ENCODE results near the gene STRA6. TPM values are rescaled to one million over a fixed set of nuclear protein-coding genes. Genes with fewer than 3 reads are reported as not detected.

The STRA6 gene
- total RNA-seq, 1 experiment from 2014 or later: 0.54 TPM

- no peaks in the 10 kb centered on the region for H3K9me3 ChIP-seq (ENCODE audit: control insufficient read depth in 1 of 2, insufficient read depth in 1 of 2, low read depth in 1 of 2, low read length in 2 of 2)
- no TSS peak for BruUV-seq (replicated peaks)
- peaks cover 13% of the 10 kb centered on the region; the same call in 1 of the 2 replicates for H3K27me3 ChIP-seq (ENCODE audit: insufficient read depth, low read length)
- intact Hi-C loops (cut with micrococcal nuclease): no loop called here
- RAD21 ChIA-PET (ENCODE audit: low non-redundant PET in 1 of 2, low total read pairs in 2 of 2, uncharacterized antibody in 2 of 2, unreplicated experiment in 2 of 2): no interaction called here
- H3K79me2 ChIP-seq (ENCODE audit: insufficient read depth, low read length): no peaks in the 10 kb centered on the region
- no peak overlapping the region for H3K27ac ChIP-seq (ENCODE audit: low read depth, low read length)
- H3K4me3 ChIP-seq (replicated peaks in 1 of 2; ENCODE audit: low read depth in 1 of 2, low read length in 2 of 2): no peak overlapping the region
- H3K36me3 ChIP-seq (ENCODE audit: control insufficient read depth in 1 of 2, insufficient read depth in 2 of 2, low read length in 2 of 2): no peaks in the 10 kb centered on the region
- ATAC-seq: no peak
- H2AFZ ChIP-seq (ENCODE audit: low read depth, low read length, poor library complexity, severe bottlenecking): no peak overlapping the region
- no peak overlapping the region for H3K4me2 ChIP-seq (ENCODE audit: low read length)
- TF ChIP-seq ATF3 (IDR thresholded peaks at IDR 0.05) (no peak), EZH2phosphoT487 (IDR thresholded peaks at IDR 0.05; ENCODE audit: borderline replicate concordance) (no peak), TCF7L2 (IDR thresholded peaks at IDR 0.05; ENCODE audit: borderline replicate concordance, extremely low read depth, insufficient read depth, insufficient read length) (no peak), REST (IDR thresholded peaks at IDR 0.05; ENCODE audit: low read depth) (no peak), POLR2AphosphoS5 (IDR thresholded peaks at IDR 0.05; ENCODE audit: low read depth, low read length) (no peak), ZFX (IDR thresholded peaks at IDR 0.05) (no peak), SP1 (IDR thresholded peaks at IDR 0.05; ENCODE audit: low read depth) (no peak), ELF1 (IDR thresholded peaks at IDR 0.05; ENCODE audit: borderline replicate concordance, low read depth) (no peak)
- H3K4me1 ChIP-seq (ENCODE audit: control insufficient read depth in 1 of 2, insufficient read depth in 2 of 2, low read length in 2 of 2): peaks cover 0 to 6% of the 10 kb centered on the region in 2 experiments; a peak in 2 of 4 replicates
- H3K9ac ChIP-seq (ENCODE audit: low read length): no peak overlapping the region
- no peak for DNase-seq (ENCODE audit: low read depth, low spot score)
- no peaks in the 10 kb centered on the region for H4K20me1 ChIP-seq (ENCODE audit: insufficient read depth)
- no peaks in the 10 kb centered on the region for H3K9me2 ChIP-seq (ENCODE audit: insufficient read depth)
- CTCF ChIA-PET: no interaction called here
- POLR2A ChIA-PET: no interaction called here
These were observed 15.6 kb upstream of the STRA6 start for GRCh38 chr15:74217907-74218885.

All from HCT116 (cell line).